HG02852 (cell line): ENCODE data around the gene SH2D3C.
"Not testable (repeated sequence)": the region's sequence is repeated elsewhere in the genome, so short reads cannot be mapped to it uniquely, and the experiment has no call there.

Experiments
- ATAC-seq: cut with Tn5 transposase; IDR thresholded peaks from one replicate; pipeline ENCODE4 v1.9.1; 2021; ENCODE audit warnings: mild to moderate bottlenecking, moderate library complexity; ENCODE audit not compliant: unreplicated experiment

The SH2D3C gene

DNA sequence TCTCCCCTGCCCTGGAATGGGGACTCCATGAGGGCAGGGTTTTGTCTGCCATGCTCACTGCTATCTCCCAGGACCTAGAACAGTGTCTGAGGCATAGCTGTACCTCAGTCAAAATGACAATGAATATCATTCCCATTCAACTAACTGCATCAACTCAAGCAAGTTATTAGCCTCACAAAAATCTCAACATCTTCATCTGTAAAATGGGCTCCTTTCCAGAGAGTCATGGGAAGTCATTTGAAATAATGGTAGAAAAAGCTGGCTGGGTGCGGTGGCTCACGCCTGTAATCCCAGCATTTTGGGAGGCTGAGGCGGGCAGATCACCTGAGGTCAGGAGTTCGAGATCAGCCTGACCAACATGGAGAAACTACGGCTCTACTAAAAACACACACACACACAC lies 9.4 kb downstream of the SH2D3C start:
- no peak for ATAC-seq

DNA sequence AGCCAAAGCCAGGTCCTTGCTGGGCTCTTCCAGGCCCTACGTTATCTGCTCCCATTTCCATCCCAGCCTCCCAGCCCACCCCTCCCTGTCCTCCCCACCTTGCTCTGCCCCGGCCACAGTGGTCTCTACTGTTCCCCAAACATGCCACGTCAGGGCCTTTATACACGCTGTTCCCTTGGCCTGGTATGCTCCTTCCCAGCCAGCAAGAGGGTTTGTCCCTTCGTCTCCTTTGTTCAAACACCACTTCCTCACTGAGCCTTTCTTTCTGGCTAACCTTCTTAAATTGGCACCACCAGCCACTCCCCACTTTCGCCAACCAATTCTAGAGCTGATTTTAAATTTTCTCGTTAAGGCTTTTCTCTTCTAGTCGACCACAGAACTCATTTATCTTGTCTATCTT lies 9.8 kb downstream of the SH2D3C start:
- ATAC-seq, result no peak

DNA sequence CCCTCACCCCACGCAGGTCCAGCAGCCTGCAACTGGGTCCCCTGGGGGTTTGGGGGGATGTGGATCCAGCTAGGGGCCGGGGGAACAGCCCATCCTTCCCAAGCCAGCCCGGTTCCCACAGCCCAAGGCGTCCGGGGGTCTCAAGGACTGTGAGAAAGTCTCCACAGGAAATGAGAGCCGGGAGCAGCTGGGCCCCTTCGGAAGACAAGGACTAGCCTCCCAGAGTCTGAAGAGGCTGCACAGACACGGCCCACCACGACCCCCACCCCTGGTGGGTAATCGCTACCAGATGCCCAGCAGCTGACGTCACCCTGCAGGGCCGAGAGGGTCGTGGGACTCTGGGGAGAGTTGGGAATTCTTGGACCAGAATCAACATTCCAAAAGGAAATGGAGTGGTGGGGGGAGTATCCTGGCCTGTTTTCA lies 10.5 kb downstream of the SH2D3C start:
- ATAC-seq, result no peak

DNA sequence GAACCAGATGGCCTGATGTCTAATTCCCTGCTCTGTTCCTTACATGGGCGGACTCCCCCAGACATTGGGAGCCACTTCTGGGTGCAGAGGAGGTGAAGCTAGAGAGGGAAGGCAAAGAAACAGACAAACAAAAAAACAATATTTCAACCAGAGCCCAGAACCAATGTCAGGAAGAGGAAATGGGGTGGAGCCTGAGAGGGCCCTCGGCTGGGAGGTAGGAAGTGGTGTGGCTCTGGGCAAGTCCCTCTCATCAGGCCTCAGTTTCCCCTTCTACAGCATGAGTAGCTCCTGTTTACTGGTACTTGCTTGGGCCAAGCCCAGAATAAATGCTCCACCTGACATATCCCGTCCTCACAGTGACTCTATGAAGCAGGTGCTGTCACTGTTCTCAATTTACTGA lies 11.1 kb downstream of the SH2D3C start:
- no peak for ATAC-seq

GRCh38 chr9:127765418-127765817 lies 13.0 kb downstream of the SH2D3C start:
- ATAC-seq, result no peak

- no peak for ATAC-seq
Observed at GRCh38 chr9:127763918-127764384, 14.5 kb downstream of the SH2D3C start.

GRCh38 chr9:127762111-127762676 lies 16.3 kb downstream of the SH2D3C start:
- no peak for ATAC-seq

DNA sequence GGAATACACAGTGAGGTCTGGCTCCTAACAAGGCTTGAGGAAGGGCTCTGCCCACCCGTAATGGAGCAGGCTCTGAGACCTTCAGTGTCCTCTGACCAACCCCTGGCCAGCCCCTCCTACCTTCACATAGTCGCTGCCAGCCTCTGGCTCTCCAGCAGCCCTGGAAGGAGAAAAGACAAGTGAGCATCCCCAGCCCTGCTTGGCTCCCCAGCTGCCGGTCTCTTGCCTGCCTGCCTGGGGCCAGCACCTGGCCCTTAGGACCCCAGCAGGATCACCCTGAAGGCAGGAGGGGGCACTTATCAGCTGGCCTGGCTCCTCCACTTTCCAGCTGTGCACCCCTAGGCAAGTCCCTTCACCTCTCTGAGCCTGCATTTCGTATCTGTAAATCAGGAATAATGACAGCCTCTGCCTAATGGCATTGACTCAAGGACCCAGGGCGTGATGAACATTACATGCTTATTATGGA lies 16.9 kb downstream of the SH2D3C start:
- no peak for ATAC-seq

- no peak for ATAC-seq
Observed at GRCh38 chr9:127761061-127761460, 17.4 kb downstream of the SH2D3C start.

DNA sequence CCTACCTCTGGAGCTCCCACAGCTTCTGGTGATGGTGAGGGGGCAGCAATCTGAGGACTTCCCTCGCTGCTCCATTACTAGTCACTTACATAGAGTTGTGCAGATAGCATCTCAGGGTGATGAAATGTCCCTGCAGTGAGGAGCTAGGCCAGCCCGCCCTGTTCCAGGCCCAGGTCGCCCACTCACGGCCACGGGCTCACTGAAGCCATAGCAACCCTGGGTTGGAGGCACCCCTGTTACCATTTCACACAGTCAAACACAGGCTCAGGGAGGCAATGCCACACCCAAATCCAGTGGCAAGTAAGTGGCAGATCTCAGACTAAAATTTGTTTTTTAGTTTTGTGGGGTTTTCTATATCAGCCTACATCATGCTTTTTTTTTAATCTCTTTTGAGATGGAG lies 19.6 kb downstream of the SH2D3C start:
- no peak for ATAC-seq

DNA sequence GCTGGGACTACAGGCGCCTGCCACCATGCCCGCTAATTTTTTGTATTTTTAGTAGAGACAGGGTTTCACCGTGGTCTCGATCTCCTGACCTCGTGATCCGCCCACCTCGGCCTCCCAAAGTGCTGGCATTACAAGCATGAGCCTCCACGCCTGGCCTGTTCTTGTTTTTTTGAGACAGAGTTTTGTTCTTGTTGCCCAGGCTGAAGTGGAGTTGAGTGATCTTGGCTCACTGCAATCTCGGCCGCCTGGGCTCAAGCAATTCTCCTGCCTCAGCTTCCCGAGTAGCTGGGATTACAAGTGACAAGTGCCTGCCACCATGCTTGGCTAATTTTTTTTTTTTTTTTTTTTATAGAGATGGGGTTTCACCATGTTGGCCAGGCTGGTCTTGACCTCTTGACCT lies 21.7 kb downstream of the SH2D3C start:
- ATAC-seq, result not testable (repeated sequence)

DNA sequence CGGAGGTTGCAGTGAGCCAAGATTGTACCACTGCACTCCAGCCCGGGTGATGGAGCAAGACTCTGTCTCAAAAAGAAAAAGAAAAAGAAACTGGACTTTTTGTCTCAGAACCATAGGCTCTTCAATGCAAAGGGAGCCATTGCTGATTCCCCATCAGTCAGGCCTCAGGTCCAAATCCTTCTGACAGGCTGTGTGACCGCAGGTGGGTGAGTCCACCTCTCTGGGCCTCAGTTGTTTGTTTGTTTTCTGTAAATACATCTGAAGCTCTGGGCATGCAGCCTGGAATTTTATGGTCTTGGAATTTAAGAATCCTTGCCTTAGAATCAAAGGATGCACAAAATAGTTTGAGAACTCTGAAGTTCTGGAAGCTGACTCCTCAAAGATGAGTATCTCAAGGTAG lies 22.2 kb downstream of the SH2D3C start:
- ATAC-seq, result no peak

DNA sequence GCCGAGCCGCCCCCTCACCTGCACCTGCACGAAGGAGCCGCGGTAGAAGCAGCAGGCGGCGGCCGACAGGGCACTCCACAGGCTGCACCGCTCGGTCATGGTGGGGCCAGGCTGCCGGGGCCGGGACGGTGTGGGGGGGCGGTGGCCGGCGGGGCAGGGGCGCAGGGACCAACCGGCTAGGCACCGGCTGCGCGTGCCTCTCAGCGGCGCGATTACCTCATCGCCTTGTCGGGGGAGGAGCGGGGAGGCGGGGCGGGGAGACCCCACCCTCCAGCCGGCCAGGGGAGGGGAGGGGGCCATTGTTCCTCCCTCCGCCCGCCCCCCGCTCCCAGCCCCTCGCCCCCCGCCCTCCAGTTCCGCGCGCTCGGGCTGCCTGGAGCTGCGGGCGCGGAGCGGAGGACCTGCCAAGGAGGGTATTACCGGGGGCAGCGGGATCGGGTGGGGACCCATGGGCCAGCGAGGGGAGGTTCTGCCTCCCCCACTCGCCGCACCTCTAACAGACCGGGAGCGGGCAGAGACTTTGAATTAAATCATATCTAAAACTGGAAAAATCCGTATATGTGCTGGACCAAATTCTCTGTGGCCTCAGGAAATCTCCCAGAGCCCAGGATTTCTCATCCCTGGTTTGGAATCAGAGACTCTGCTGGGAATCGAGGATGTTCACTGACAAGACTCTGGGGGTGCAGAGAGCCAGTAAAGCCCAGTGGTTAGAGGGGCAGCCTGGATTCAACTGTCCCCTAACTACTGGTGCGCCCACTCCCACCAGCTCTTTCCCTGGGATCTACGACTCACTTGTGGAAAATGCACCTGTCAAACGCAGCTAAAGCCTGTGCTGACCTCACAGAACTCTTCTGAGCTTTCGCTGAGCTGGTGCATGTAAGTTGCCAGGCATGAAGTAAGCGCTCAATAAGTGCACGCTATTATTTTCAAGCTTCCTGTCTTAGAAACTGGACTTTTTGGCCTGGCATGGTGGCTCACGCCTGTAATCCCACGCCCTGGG lies 23.1 kb downstream of the SH2D3C start:
- ATAC-seq, result no peak

GRCh38 chr9:127754099-127755060 lies 24.1 kb downstream of the SH2D3C start:
- ATAC-seq, result no peak

GRCh38 chr9:127753622-127754021 lies 24.8 kb downstream of the SH2D3C start:
- ATAC-seq, result no peak

GRCh38 chr9:127753148-127753547 lies 25.3 kb downstream of the SH2D3C start:
- ATAC-seq, result no peak

- no peak for ATAC-seq
Observed at GRCh38 chr9:127751269-127752054, 27.0 kb downstream of the SH2D3C start.

- no peak for ATAC-seq
Observed at GRCh38 chr9:127749090-127749787, 29.2 kb downstream of the SH2D3C start.

DNA sequence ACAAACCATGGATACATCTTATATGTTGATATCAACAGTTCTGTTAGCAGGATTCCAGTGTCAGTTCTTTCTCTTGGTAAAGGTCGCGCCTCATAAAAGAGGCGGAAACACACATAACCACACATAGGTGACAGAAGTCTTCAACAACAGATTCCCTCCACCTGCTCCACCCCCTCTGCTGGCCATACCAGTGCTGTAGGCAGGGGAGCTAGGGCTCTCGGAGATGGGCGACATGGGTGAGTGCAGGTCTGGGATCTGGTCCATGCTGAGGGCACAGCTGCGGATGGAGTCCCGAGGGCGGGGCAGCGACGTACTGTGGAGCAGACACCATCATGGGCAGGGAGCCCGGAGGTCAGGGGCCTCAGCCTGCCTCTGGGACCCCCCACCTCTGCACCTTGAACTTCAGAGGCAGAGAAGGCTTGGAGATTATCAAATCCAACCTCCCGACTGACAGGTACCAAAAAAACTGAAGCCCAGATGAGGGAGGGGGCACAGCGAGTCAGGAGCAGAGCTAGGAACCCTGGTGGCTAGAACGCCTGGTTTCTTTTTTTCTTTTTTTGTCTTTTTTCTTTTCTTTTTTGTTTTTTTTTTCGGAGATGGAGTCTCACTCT lies 31.4 kb downstream of the SH2D3C start:
- ATAC-seq, result no peak
